PFSK-1 (cell line): ENCODE data around the gene RMDN3.

Experiments
- FOXP2 ChIP-seq: optimal IDR thresholded peaks from 2 replicates; pipeline ENCODE3; 2011; ENCODE audit warnings: borderline replicate concordance, control low read depth, inconsistent platforms; ENCODE audit not compliant: insufficient read depth; ENCODE audit errors: extremely low read length, extremely low read depth
- POLR2AphosphoS5 ChIP-seq: IDR thresholded peaks from 2 replicates; pipeline ENCODE4 v1.6.1; 2012; ENCODE audit warnings: low read depth, mild to moderate bottlenecking, control low read depth, low read length, moderate library complexity
- SIN3A ChIP-seq: IDR thresholded peaks from 2 replicates; pipeline ENCODE4 v1.6.1; 2012; ENCODE audit warnings: mild to moderate bottlenecking, low read length, moderate library complexity, borderline replicate concordance; ENCODE audit not compliant: insufficient read depth
- TAF1 ChIP-seq: IDR thresholded peaks from 2 replicates; pipeline ENCODE4 v1.6.1; 2012; ENCODE audit warnings: low read length, control low read depth, borderline replicate concordance; ENCODE audit not compliant: insufficient read depth
- TF ChIP-seq, protein P1 (sequence below), 2 experiments: IDR thresholded peaks; 2 replicates each; pipeline versions ENCODE4 v1.6.1 to v1.8.0; 2011 to 2012; ENCODE audit warnings: low read depth in 2 of 2, low read length in 2 of 2, control low read depth in 1 of 2, inconsistent platforms in 1 of 2, mild to moderate bottlenecking in 1 of 2, moderate library complexity in 1 of 2; ENCODE audit not compliant: insufficient read depth in 1 of 2

The RMDN3 gene

DNA sequence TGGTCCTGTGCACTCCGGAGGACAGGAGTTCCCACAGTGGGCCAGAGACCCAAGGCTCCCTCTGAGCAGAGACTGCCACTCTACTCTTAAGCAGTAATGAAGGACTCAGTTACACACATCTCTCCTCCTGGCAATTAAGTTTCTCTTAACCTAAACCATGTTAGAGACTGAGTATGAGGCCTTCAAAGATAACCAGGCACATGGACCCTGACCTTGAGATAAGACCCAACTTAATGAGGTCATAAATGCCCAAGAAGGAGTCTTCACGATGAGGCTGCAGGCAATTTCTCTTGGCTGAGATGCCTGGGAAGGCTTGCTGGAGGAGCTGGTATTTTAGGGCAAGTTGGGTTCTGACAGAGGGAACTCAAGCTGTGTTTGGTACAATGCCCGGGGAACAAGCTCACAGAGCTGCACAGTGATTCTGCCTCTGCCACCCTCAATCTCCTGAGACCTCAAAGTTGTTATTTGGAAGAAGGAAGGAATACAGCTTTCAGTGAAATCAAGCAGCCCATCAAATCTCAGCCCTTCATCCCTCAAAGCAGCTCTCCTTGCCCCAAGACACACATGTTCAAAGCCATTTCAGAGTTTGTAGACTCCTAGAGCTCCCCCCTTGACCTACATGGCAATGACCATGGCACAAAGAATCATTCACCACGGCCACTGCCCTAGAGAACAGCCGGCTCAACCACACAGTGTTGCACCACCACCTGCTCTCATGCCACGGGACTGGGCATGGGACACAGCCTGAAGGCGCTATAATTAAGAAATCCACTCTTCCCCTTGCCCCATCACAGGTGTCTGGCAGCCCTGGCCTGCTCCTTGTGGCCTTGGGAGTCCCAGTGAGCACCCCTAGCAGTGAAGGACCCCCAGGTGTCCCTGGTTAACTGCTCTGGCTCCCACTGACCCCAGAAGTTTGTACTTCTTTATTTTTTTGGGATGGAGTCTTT lies 7.1 kb downstream of the RMDN3 start:
- TF ChIP-seq FOXP2, result no peak
- TF ChIP-seq SIN3A, result no peak
- TF ChIP-seq, protein P1, sequence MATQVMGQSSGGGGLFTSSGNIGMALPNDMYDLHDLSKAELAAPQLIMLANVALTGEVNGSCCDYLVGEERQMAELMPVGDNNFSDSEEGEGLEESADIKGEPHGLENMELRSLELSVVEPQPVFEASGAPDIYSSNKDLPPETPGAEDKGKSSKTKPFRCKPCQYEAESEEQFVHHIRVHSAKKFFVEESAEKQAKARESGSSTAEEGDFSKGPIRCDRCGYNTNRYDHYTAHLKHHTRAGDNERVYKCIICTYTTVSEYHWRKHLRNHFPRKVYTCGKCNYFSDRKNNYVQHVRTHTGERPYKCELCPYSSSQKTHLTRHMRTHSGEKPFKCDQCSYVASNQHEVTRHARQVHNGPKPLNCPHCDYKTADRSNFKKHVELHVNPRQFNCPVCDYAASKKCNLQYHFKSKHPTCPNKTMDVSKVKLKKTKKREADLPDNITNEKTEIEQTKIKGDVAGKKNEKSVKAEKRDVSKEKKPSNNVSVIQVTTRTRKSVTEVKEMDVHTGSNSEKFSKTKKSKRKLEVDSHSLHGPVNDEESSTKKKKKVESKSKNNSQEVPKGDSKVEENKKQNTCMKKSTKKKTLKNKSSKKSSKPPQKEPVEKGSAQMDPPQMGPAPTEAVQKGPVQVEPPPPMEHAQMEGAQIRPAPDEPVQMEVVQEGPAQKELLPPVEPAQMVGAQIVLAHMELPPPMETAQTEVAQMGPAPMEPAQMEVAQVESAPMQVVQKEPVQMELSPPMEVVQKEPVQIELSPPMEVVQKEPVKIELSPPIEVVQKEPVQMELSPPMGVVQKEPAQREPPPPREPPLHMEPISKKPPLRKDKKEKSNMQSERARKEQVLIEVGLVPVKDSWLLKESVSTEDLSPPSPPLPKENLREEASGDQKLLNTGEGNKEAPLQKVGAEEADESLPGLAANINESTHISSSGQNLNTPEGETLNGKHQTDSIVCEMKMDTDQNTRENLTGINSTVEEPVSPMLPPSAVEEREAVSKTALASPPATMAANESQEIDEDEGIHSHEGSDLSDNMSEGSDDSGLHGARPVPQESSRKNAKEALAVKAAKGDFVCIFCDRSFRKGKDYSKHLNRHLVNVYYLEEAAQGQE (IDR thresholded peaks at IDR 0.05; ENCODE audit: insufficient read depth in 1 of 2, low read depth in 2 of 2, low read length in 2 of 2), result no peak
- no peak for TF ChIP-seq TAF1
- TF ChIP-seq POLR2AphosphoS5, result no peak

GRCh38 chr15:40746916-40747418 lies 8.1 kb downstream of the RMDN3 start:
- TF ChIP-seq FOXP2, result no peak
- no peak for TF ChIP-seq SIN3A
- TF ChIP-seq, protein P1 (IDR thresholded peaks at IDR 0.05; ENCODE audit: insufficient read depth in 1 of 2, low read depth in 2 of 2, low read length in 2 of 2), result no peak
- TF ChIP-seq TAF1, result no peak
- no peak for TF ChIP-seq POLR2AphosphoS5

DNA sequence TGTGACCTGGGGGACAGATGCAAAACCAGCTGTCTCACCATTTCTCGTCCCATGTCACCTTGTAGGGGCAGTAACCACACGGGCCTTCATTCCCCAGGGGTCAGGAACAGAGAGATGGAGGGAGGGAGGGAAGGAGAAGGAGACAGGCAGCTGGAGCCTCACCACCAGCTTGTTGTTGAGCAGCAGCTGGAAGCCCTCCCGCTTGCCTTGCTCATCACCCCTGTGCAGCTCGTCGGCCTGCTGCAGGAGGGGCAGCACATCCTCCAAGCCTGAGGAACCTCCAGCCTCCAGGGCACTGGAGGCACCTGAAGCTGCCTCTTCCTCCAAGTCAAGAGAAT lies 10.3 kb downstream of the RMDN3 start:
- TF ChIP-seq SIN3A (no peak), TAF1 (no peak), FOXP2 (no peak)
- TF ChIP-seq, protein P1 (IDR thresholded peaks at IDR 0.05; ENCODE audit: insufficient read depth in 1 of 2, low read depth in 2 of 2, low read length in 2 of 2), result no peak

- TF ChIP-seq POLR2AphosphoS5 (no peak), FOXP2 (peak; percentile 17)
Measured at GRCh38 chr15:40743921-40744814, 10.9 kb downstream of the RMDN3 start.

DNA sequence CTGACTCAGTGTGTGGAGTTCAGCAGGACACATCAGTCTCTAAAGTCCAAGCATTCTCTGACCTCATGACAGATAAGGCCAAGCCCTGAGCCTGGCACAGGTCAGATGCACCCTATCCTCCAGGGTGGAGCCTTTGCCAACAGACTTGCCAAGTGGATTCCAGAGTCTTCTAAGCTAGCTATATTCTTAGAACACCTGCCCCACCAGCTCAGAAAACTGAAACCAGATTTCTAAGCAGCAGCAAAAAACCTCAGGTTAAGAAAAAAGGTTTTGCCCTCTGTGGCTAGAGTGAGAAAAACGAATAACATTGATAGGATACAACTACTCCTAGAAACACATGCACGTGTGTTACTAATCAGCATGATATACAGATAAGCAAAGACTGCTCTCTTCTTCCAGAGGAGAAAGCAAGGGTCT lies 11.6 kb downstream of the RMDN3 start:
- TF ChIP-seq POLR2AphosphoS5 (no peak), FOXP2 (no peak), SIN3A (no peak), TAF1 (no peak)
- TF ChIP-seq, protein P1 (IDR thresholded peaks at IDR 0.05; ENCODE audit: insufficient read depth in 1 of 2, low read depth in 2 of 2, low read length in 2 of 2), result no peak
